Measurements from ENCODE around the gene SYT15. TPM values are rescaled to one million over a fixed set of nuclear protein-coding genes. Genes with fewer than 3 reads are reported as not detected.
"Not testable (repeated sequence)": the region's sequence is repeated elsewhere in the genome, so short reads cannot be mapped to it uniquely, and the experiment has no call there.

Gene SYT15
- total and polyA plus RNA-seq, 4 donors: 3.8 to 53.5 (median 21.6) TPM

DNA sequence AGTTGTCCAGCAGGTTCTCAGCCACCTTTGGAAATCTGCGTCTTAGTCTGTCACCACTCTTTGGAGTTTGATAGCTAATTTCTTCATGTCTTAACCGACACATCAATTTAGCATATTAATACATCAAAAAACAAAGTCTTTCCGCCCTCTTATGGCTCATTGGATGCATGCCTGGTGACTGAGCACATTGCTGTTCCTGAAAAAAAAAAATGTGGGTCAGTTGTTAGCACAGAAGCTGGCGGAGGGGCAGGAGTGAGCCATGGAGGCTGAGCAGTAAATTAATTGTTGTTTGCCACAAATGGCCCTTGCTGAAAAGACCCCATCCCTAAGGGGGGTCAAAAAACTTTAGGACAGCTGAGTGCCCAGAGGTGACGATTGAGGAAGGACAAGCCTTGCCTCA is 5.6 kb upstream of the SYT15 start:
- peak in 2 of 3 donors; percentile 15 to 29 for DNase-seq
- not testable (repeated sequence) for ATAC-seq (ENCODE audit: insufficient read depth, low FRiP score); H3K4me1 ChIP-seq (ENCODE audit: control insufficient read depth in 5 of 5, insufficient read depth in 5 of 5, low read length in 5 of 5); H3K27ac ChIP-seq (ENCODE audit: low read depth in 1 of 2, low read length in 1 of 2); H3K9ac ChIP-seq (ENCODE audit: insufficient read depth in 1 of 2, low read length in 2 of 2); H3K4me3 ChIP-seq; H3K9me3 ChIP-seq (ENCODE audit: control insufficient read depth in 4 of 4, insufficient read depth in 3 of 4, low read length in 3 of 4); H3K27me3 ChIP-seq (ENCODE audit: control insufficient read depth in 3 of 3, insufficient read depth in 3 of 3, low read length in 2 of 3); H3K36me3 ChIP-seq (ENCODE audit: control insufficient read depth in 4 of 4, insufficient read depth in 4 of 4, low read length in 4 of 4)
- WGBS, 2 donors: 56 to 79% methylated on average over 4 of the region's 5 CpGs

DNA sequence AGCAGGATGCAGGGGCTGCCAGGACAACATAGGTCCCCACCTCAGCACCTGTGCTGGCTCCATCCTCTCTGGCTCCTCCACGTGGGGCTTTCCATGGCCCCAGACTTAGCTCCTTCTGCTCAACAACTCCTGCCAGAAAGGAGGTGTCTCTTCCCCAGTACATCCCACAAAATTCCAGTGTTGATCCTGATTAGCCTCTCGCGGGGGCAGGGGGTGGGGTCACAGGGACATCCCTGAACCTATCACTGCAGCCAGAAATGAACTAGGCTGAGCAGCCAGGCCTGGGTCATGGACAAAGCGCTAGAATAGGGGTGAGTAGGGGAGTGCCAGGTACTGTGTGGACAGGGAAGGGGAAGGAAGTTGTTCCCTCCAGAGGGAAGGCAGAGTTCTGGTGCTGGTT is 5.0 kb upstream of the SYT15 start:
- DNase-seq: not testable (repeated sequence)

DNA sequence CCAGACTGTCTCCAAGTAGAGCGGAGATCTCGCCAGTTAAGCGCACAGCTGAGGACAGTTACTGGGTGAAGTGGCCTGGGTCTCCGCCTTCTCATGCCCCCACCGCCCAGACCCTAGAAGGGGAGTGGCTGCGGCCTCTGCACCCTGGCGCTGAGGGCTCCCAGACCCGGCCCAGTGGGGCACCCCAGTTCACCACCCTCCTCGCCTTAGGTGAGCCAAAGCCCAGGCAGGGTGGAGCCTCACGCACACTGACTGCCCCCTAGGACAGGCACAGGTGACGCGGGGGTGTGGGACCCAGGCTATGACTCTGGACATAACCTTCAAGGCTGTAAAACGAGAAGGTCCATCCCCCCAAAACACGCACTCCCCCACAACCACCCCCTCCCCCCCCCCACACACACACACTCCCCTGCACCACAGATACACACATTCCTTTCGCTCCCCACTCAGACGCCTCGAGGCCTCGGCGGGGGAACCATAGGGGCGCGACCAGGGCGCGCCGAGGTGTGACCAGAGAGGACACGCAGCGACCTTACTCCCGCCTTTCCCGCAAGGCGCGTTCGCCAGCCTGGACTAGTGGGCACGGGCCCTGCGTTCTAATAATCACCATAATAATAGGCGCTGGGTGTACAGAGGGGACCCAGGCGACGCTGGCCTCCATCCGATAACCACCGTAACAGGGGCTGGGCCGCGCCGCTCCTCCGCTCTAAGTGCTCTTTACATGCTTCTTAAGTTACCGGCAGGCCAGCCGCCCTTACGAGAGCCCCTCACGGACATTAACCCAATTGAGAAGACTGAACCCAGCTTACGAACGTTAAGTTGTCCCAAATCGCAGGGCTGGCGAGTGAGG is 1.1 kb upstream of the SYT15 start:
- peak in 1 of 3 donors; percentile 0 for DNase-seq
- H3K4me1 ChIP-seq (ENCODE audit: control insufficient read depth in 5 of 5, insufficient read depth in 5 of 5, low read length in 5 of 5); H3K36me3 ChIP-seq (ENCODE audit: control insufficient read depth in 4 of 4, insufficient read depth in 4 of 4, low read length in 4 of 4); H3K27ac ChIP-seq (ENCODE audit: low read depth in 1 of 2, low read length in 1 of 2); H3K9me3 ChIP-seq (ENCODE audit: control insufficient read depth in 4 of 4, insufficient read depth in 3 of 4, low read length in 3 of 4); H3K9ac ChIP-seq (ENCODE audit: insufficient read depth in 1 of 2, low read length in 2 of 2); H3K27me3 ChIP-seq (ENCODE audit: control insufficient read depth in 3 of 3, insufficient read depth in 3 of 3, low read length in 2 of 3); ATAC-seq (ENCODE audit: insufficient read depth, low FRiP score); H3K4me3 ChIP-seq: not testable (repeated sequence)
- WGBS, 2 donors: 49 to 54% methylated on average over 23 to 40 of the region's 50 CpGs

More for the DNA sequence above, 5.0 kb upstream of the SYT15 start:
- not testable (repeated sequence) for H3K36me3 ChIP-seq (ENCODE audit: control insufficient read depth in 4 of 4, insufficient read depth in 4 of 4, low read length in 4 of 4); H3K4me1 ChIP-seq (ENCODE audit: control insufficient read depth in 5 of 5, insufficient read depth in 5 of 5, low read length in 5 of 5); ATAC-seq (ENCODE audit: insufficient read depth, low FRiP score); H3K9me3 ChIP-seq (ENCODE audit: control insufficient read depth in 4 of 4, insufficient read depth in 3 of 4, low read length in 3 of 4); H3K9ac ChIP-seq (ENCODE audit: insufficient read depth in 1 of 2, low read length in 2 of 2); H3K4me3 ChIP-seq; H3K27me3 ChIP-seq (ENCODE audit: control insufficient read depth in 3 of 3, insufficient read depth in 3 of 3, low read length in 2 of 3); H3K27ac ChIP-seq (ENCODE audit: low read depth in 1 of 2, low read length in 1 of 2)
- WGBS, 2 donors: 61 to 79% methylated on average over 2 to 3 of the region's 4 CpGs

DNA sequence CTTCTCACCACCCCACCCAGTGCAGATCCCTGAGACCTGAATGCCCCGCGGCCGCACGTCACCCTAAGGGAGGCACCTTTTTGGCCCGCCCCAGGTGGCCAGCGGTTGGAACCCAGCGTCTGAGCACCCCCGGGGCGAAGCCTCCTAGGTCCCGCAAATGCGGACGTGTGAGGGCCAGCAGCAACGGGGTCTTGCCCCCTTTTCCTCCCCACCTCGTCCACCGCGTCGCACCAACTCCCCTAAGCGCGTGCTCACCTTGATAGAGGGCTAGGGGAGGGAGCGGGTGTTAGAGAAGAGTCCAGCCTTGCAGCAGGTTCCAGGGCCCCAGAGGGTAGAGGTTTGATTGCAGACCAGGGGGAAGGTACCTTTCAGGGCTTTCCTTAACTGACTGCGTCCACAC is 450 bp downstream of the SYT15 start:
- not testable (repeated sequence) for H3K36me3 ChIP-seq (ENCODE audit: control insufficient read depth in 4 of 4, insufficient read depth in 4 of 4, low read length in 4 of 4); H3K4me3 ChIP-seq; H3K4me1 ChIP-seq (ENCODE audit: control insufficient read depth in 5 of 5, insufficient read depth in 5 of 5, low read length in 5 of 5); ATAC-seq (ENCODE audit: insufficient read depth, low FRiP score); DNase-seq; H3K27me3 ChIP-seq (ENCODE audit: control insufficient read depth in 3 of 3, insufficient read depth in 3 of 3, low read length in 2 of 3); H3K9ac ChIP-seq (ENCODE audit: insufficient read depth in 1 of 2, low read length in 2 of 2); H3K27ac ChIP-seq (ENCODE audit: low read depth in 1 of 2, low read length in 1 of 2); H3K9me3 ChIP-seq (ENCODE audit: control insufficient read depth in 4 of 4, insufficient read depth in 3 of 4, low read length in 3 of 4)
- 17 to 53% methylated on average over 1 to 12 of the region's 21 CpGs for WGBS, 2 donors

DNA sequence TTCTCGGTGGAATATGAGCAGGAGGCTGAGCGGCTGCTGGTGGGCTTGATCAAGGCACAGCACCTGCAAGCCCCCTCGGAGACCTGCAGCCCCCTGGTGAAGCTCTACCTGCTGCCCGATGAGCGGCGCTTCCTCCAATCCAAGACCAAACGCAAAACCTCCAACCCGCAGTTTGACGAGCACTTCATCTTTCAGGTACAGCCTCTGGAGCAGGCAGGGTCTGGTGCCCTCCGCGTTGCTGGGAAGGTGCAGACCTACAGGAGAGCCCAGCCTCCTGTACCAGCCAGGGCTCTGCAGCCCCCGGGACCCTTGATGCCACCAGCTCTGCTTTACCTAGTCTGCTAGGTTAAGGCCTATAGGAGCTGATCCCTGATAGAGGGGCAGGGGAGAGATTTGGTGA is 3.1 kb downstream of the SYT15 start:
- WGBS, 2 donors: 88 to 91% methylated on average over 5 to 9 of the region's 12 CpGs
- DNase-seq; H3K27ac ChIP-seq (ENCODE audit: low read depth in 1 of 2, low read length in 1 of 2); H3K4me1 ChIP-seq (ENCODE audit: control insufficient read depth in 5 of 5, insufficient read depth in 5 of 5, low read length in 5 of 5); H3K9me3 ChIP-seq (ENCODE audit: control insufficient read depth in 4 of 4, insufficient read depth in 3 of 4, low read length in 3 of 4); H3K9ac ChIP-seq (ENCODE audit: insufficient read depth in 1 of 2, low read length in 2 of 2); H3K36me3 ChIP-seq (ENCODE audit: control insufficient read depth in 4 of 4, insufficient read depth in 4 of 4, low read length in 4 of 4); H3K4me3 ChIP-seq; ATAC-seq (ENCODE audit: insufficient read depth, low FRiP score); H3K27me3 ChIP-seq (ENCODE audit: control insufficient read depth in 3 of 3, insufficient read depth in 3 of 3, low read length in 2 of 3): not testable (repeated sequence)

DNA sequence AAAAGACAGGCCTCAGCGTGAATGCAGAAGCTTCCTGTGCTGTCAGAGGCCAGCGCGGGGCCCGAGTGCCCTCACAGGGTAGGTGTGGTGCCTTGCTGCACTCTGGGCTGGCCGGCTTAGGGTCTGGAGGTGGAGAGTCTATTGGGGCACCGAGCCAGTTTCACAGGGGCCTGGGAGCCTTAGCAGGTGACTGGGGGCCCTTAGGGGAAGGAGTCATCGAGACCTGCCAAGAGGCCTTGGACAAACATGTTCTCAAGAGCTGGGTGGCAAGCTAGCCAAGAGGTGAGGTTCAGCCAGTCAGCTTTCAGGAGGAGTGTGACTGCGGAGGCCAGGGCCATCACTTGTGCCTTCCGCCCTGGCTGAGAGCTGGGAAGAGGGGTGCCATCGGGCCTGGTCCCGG is 3.6 kb downstream of the SYT15 start:
- H3K9me3 ChIP-seq (ENCODE audit: control insufficient read depth in 4 of 4, insufficient read depth in 3 of 4, low read length in 3 of 4); H3K27me3 ChIP-seq (ENCODE audit: control insufficient read depth in 3 of 3, insufficient read depth in 3 of 3, low read length in 2 of 3); H3K27ac ChIP-seq (ENCODE audit: low read depth in 1 of 2, low read length in 1 of 2); H3K4me3 ChIP-seq; H3K36me3 ChIP-seq (ENCODE audit: control insufficient read depth in 4 of 4, insufficient read depth in 4 of 4, low read length in 4 of 4); H3K9ac ChIP-seq (ENCODE audit: insufficient read depth in 1 of 2, low read length in 2 of 2); H3K4me1 ChIP-seq (ENCODE audit: control insufficient read depth in 5 of 5, insufficient read depth in 5 of 5, low read length in 5 of 5); DNase-seq: not testable (repeated sequence)
- WGBS, 2 donors: 57% methylated on average over 3 of the region's 11 CpGs; no CpG with 5 or more reads in 1 of the 2 donors
- ATAC-seq (ENCODE audit: insufficient read depth, low FRiP score): peak; percentile 53

DNA sequence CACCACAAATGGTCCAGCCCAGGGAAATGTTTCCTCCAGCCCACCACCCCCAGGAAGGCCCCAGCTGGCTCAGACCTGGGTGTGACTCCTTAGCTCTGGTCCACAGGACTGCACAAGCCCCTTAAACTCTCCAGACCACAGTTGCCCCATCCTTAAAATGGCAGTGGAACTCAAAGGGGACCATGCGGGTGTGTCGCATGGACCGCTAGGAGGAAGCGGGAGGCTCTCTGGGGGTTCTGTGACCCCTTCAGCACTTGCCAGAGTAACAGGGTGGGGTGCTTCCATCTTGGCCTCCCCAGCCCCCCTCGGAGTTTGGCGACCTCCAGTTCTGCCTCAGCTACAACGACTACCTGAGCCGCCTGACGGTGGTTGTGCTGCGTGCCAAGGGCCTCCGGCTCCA is 5.3 kb downstream of the SYT15 start:
- WGBS, 2 donors: 86% methylated on average over 7 of the region's 11 CpGs; no CpG with 5 or more reads in 1 of the 2 donors
- H3K27me3 ChIP-seq (ENCODE audit: control insufficient read depth in 3 of 3, insufficient read depth in 3 of 3, low read length in 2 of 3); H3K9me3 ChIP-seq (ENCODE audit: control insufficient read depth in 4 of 4, insufficient read depth in 3 of 4, low read length in 3 of 4); H3K27ac ChIP-seq (ENCODE audit: low read depth in 1 of 2, low read length in 1 of 2); H3K4me1 ChIP-seq (ENCODE audit: control insufficient read depth in 5 of 5, insufficient read depth in 5 of 5, low read length in 5 of 5); ATAC-seq (ENCODE audit: insufficient read depth, low FRiP score); H3K36me3 ChIP-seq (ENCODE audit: control insufficient read depth in 4 of 4, insufficient read depth in 4 of 4, low read length in 4 of 4); H3K9ac ChIP-seq (ENCODE audit: insufficient read depth in 1 of 2, low read length in 2 of 2); H3K4me3 ChIP-seq; DNase-seq: not testable (repeated sequence)

DNA sequence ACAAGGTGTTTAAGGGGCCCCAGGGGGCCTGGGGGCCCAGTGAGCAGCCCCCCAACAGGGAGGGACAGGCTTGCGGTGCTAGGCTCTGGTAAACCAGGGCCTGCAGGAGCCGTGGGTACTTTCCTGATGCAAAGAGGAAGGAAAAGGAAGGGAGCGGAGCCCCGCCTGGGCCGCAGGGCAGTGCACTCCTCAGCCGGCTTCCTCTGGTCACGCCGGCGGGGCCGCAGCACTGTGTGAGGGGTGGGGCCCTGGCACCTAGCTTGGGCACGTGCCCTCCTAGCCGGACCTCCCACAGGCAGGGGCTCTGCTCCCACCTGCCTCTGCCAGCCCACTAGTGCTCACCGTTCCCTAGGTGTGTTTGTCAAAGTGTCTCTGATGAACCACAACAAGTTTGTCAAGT is 6.3 kb downstream of the SYT15 start:
- not testable (repeated sequence) for DNase-seq; H3K27ac ChIP-seq (ENCODE audit: low read depth in 1 of 2, low read length in 1 of 2); H3K27me3 ChIP-seq (ENCODE audit: control insufficient read depth in 3 of 3, insufficient read depth in 3 of 3, low read length in 2 of 3); H3K4me3 ChIP-seq; ATAC-seq (ENCODE audit: insufficient read depth, low FRiP score); H3K9me3 ChIP-seq (ENCODE audit: control insufficient read depth in 4 of 4, insufficient read depth in 3 of 4, low read length in 3 of 4); H3K9ac ChIP-seq (ENCODE audit: insufficient read depth in 1 of 2, low read length in 2 of 2); H3K36me3 ChIP-seq (ENCODE audit: control insufficient read depth in 4 of 4, insufficient read depth in 4 of 4, low read length in 4 of 4); H3K4me1 ChIP-seq (ENCODE audit: control insufficient read depth in 5 of 5, insufficient read depth in 5 of 5, low read length in 5 of 5)
- no CpG with 5 or more reads among the region's 13 CpGs for WGBS, 2 donors

All from lung (tissue), 10 donors.